SK-N-SH treated with all-trans-retinoic acid at 6 μM for 48 hours (cell line): ENCODE measurements around the gene ASCL3.

ENCODE experiments used
- ATAC-seq: fragments of 200-7000 bp; cut with Tn5 transposase; 3 replicates; pipeline ENCODE4 v1.9.1; 2020; ENCODE audit warnings: mild to moderate bottlenecking, moderate library complexity
- ARNTL ChIP-seq: fragments of 450-650 bp; formaldehyde crosslinking; IDR thresholded peaks from 2 replicates; pipeline ENCODE4 v1.5.0; 2020; ENCODE audit warnings: low read depth, mild to moderate bottlenecking, moderate library complexity, borderline replicate concordance
- BACH2 ChIP-seq: fragments of 250-450 bp; sonication (Bioruptor Pico); IDR thresholded peaks from 2 replicates; pipeline ENCODE4 v1.9.0; 2021; ENCODE audit warnings: mild to moderate bottlenecking, borderline replicate concordance
- CSDC2 ChIP-seq: fragments of 250-450 bp; sonication (Bioruptor Pico); IDR thresholded peaks from 2 replicates; pipeline ENCODE4 v1.5.0; 2020; ENCODE audit warnings: mild to moderate bottlenecking, moderate library complexity
- ESRRG ChIP-seq: fragments of 250-450 bp; sonication (Bioruptor Pico); IDR thresholded peaks from 2 replicates; pipeline ENCODE4 v1.6.1; 2021; ENCODE audit warnings: mild to moderate bottlenecking
- GLIS3 ChIP-seq: fragments of 250-450 bp; sonication (Bioruptor Pico); IDR thresholded peaks from 2 replicates; pipeline ENCODE4 v1.5.0; 2020; ENCODE audit warnings: mild to moderate bottlenecking, moderate library complexity
- ISL1 ChIP-seq: fragments of 250-450 bp; sonication (Bioruptor Pico); IDR thresholded peaks from 2 replicates; pipeline ENCODE4 v2.1.2; 2022; ENCODE audit warnings: mild to moderate bottlenecking, moderate library complexity
- OSR1 ChIP-seq: fragments of 250-450 bp; sonication (Bioruptor Pico); IDR thresholded peaks from 2 replicates; pipeline ENCODE4 v1.8.0; 2022; ENCODE audit warnings: moderate library complexity, mild to moderate bottlenecking, inconsistent platforms
- PPARA ChIP-seq: fragments of 250-450 bp; sonication (Bioruptor Pico); IDR thresholded peaks from 2 replicates; pipeline ENCODE4 v1.5.0; 2020; ENCODE audit warnings: mild to moderate bottlenecking, borderline replicate concordance
- RARB ChIP-seq: fragments of 250-450 bp; sonication (Bioruptor Pico); IDR thresholded peaks from 2 replicates; pipeline ENCODE4 v1.8.0; 2021; ENCODE audit warnings: mild to moderate bottlenecking, moderate library complexity
- SNAI2 ChIP-seq: fragments of 250-450 bp; sonication (Bioruptor Pico); IDR thresholded peaks from 2 replicates; pipeline ENCODE4 v1.5.0; 2020; ENCODE audit warnings: mild to moderate bottlenecking, moderate library complexity
- TCF4 ChIP-seq: fragments of 250-450 bp; sonication (Bioruptor Pico); IDR thresholded peaks from 2 replicates; pipeline ENCODE4 v1.8.0; 2021; ENCODE audit warnings: mild to moderate bottlenecking, moderate library complexity, borderline replicate concordance
- TOX ChIP-seq: fragments of 250-450 bp; sonication (Bioruptor Pico); IDR thresholded peaks from 2 replicates; pipeline ENCODE4 v1.8.0; 2021; ENCODE audit warnings: mild to moderate bottlenecking, moderate library complexity, borderline replicate concordance
- ZC3H10 ChIP-seq: fragments of 250-450 bp; sonication (Bioruptor Pico); IDR thresholded peaks from 2 replicates; pipeline ENCODE4 v1.5.1; 2021; ENCODE audit warnings: mild to moderate bottlenecking, moderate library complexity
- ZFP3 ChIP-seq: fragments of 250-450 bp; sonication (Bioruptor Pico); IDR thresholded peaks from 2 replicates; pipeline ENCODE4 v1.5.0; 2020; ENCODE audit warnings: mild to moderate bottlenecking, moderate library complexity
- ZFP30 ChIP-seq: fragments of 450-650 bp; formaldehyde crosslinking; IDR thresholded peaks from 2 replicates; pipeline ENCODE4 v1.5.0; 2022; ENCODE audit warnings: mild to moderate bottlenecking, moderate library complexity
- ZNF565 ChIP-seq: fragments of 450-650 bp; formaldehyde crosslinking; conservative IDR thresholded peaks from 2 replicates; pipeline ENCODE4 v1.5.0; 2020; ENCODE audit warnings: low read depth, mild to moderate bottlenecking, moderate library complexity
- ZNF70 ChIP-seq: fragments of 450-650 bp; formaldehyde crosslinking; IDR thresholded peaks from 2 replicates; pipeline ENCODE4 v1.5.0; 2020; ENCODE audit warnings: mild to moderate bottlenecking, moderate library complexity
- ZNF8 ChIP-seq: fragments of 450-650 bp; formaldehyde crosslinking; IDR thresholded peaks from 2 replicates; pipeline ENCODE4 v1.5.0; 2020; ENCODE audit warnings: mild to moderate bottlenecking, moderate library complexity
- TF ChIP-seq, protein P1 (sequence below): fragments of 250-450 bp; sonication (Bioruptor Pico); IDR thresholded peaks from 2 replicates; pipeline ENCODE4 v1.5.1; 2020; ENCODE audit warnings: low read depth, mild to moderate bottlenecking, moderate library complexity
- TF ChIP-seq, protein P2 (sequence below): fragments of 250-450 bp; sonication (Bioruptor Pico); IDR thresholded peaks from 2 replicates; pipeline ENCODE4 v1.5.1; 2021; ENCODE audit warnings: mild to moderate bottlenecking, moderate library complexity
- TF ChIP-seq, protein P3 (sequence below): fragments of 250-450 bp; sonication (Bioruptor Pico); IDR thresholded peaks from 2 replicates; pipeline ENCODE4 v1.8.0; 2020; ENCODE audit warnings: mild to moderate bottlenecking, moderate library complexity, borderline replicate concordance
- TF ChIP-seq, protein P4 (sequence below): fragments of 250-450 bp; sonication (Bioruptor Pico); IDR thresholded peaks from 2 replicates; pipeline ENCODE4 v1.5.0; 2020; ENCODE audit warnings: mild to moderate bottlenecking, moderate library complexity

The ASCL3 gene

DNA sequence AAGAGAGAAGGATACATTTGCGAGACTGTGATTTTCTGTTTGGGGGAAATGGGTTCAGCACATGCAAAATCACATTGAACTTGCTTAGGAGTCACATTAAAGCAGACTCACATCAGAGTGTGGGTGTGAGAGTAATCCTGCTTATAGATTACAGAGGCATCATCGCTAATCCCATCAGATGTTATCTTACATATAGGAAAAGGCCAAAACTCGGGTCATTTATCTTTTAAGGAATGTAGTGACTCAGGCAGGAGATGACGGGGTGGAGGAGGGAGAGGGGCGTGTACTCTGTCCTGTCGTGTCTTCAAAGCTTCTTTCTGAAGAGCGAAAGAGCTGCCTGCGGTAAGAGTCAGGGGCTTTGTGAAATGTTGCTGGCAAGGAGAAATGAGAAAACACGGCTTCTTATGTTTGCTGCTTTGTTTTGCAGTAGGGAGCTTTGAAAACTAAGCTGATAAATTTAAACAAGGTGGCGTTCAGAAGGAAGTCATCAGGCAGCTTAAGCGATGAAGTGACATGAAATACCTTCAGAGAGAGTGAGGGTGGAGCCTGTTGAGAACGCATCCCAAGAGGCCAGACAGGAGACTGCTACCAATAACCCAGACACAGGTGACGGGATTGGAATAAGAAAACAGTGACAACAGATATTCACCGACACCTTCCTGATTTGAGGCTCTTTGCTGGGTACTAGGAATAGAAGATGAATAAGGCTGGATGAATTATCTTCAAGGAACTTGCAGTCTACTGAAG, 7.9 kb downstream of the ASCL3 start (continued):
- TF ChIP-seq, protein P1, sequence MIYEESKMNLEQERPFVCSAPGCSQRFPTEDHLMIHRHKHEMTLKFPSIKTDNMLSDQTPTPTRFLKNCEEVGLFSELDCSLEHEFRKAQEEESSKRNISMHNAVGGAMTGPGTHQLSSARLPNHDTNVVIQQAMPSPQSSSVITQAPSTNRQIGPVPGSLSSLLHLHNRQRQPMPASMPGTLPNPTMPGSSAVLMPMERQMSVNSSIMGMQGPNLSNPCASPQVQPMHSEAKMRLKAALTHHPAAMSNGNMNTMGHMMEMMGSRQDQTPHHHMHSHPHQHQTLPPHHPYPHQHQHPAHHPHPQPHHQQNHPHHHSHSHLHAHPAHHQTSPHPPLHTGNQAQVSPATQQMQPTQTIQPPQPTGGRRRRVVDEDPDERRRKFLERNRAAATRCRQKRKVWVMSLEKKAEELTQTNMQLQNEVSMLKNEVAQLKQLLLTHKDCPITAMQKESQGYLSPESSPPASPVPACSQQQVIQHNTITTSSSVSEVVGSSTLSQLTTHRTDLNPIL (CRISPR knock-in tag), result no peak
- TF ChIP-seq ZNF70 (CRISPR knock-in tag), result no peak
- TF ChIP-seq, all 23 proteins: peak for 0

DNA sequence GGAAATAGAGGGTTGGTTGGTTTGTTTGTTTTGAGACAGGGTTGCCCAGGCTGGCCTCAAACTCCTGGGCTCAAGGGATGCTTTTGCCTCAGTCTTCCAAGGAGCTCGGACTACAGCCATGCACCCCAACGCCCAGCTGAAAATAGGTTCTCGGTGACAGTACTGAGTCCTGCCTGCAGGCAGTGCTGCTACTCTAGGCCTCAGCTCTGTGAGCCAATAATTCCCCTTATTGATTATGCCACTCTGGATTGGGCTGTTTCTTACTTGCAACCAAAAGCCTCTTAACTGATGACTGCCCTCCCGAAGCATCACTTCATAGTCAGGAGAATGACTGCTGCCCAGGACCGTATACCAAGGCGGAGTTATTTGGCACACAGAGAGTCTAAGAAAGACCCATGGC, 8.9 kb downstream of the ASCL3 start:
- peak; percentile 23; the same call in 2 of the 3 replicates for ATAC-seq
- no peak for TF ChIP-seq PPARA (CRISPR knock-in tag)
- no peak for TF ChIP-seq RARB
- no peak for TF ChIP-seq SNAI2 (CRISPR knock-in tag)
- TF ChIP-seq ZNF565 (CRISPR knock-in tag), result no peak
- TF ChIP-seq, protein P1 (CRISPR knock-in tag), result no peak
- no peak for TF ChIP-seq OSR1
- no peak for TF ChIP-seq ZFP30 (CRISPR knock-in tag)
- TF ChIP-seq, protein P2, sequence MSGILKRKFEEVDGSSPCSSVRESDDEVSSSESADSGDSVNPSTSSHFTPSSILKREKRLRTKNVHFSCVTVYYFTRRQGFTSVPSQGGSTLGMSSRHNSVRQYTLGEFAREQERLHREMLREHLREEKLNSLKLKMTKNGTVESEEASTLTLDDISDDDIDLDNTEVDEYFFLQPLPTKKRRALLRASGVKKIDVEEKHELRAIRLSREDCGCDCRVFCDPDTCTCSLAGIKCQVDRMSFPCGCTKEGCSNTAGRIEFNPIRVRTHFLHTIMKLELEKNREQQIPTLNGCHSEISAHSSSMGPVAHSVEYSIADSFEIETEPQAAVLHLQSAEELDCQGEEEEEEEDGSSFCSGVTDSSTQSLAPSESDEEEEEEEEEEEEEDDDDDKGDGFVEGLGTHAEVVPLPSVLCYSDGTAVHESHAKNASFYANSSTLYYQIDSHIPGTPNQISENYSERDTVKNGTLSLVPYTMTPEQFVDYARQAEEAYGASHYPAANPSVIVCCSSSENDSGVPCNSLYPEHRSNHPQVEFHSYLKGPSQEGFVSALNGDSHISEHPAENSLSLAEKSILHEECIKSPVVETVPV (CRISPR knock-in tag), result no peak
- no peak for TF ChIP-seq TCF4
- no peak for TF ChIP-seq ESRRG
- TF ChIP-seq, all 23 proteins: peak for 0

DNA sequence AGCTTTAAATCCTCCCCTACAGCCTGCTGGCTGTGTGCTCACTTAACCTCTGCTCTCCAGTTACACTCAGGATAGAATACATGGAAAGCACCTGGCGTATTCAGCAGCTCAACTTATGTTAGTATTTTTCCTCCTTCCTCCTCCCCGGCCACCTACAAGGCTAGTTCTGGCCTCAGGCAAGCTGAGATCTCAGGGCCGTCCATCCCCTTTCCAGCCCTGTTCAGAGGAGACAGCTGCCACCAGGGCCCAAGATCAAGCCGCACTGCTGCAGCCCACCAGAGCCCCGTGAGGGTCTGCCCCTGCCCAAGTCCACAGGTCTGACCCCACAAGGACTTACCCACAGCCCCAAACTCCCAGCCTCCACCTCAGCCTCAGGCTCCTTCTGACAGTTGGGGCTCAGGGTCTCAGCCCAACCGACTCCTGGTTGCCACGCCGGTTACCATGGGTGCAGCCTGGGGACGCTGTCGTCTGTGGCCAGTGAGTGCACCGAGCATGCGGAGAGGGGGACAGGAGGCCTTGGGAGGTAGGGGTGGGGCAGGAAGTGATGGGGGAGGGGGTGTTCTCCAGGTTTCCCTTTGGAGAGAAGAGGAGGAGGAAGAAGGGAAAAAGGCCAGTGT, 10.1 kb downstream of the ASCL3 start, which contains the start of gene C11orf16:
Gene C11orf16 (minus strand): TSS at position 384 of the 617 bp plus-strand sequence. CDS start 639 bp downstream, outside the sequence.
- TF ChIP-seq, protein P1 (CRISPR knock-in tag), result no peak
- TF ChIP-seq ZNF70 (CRISPR knock-in tag) (no peak), ZNF565 (CRISPR knock-in tag) (no peak), ESRRG (no peak), BACH2 (no peak)
- ATAC-seq, result no peak

DNA sequence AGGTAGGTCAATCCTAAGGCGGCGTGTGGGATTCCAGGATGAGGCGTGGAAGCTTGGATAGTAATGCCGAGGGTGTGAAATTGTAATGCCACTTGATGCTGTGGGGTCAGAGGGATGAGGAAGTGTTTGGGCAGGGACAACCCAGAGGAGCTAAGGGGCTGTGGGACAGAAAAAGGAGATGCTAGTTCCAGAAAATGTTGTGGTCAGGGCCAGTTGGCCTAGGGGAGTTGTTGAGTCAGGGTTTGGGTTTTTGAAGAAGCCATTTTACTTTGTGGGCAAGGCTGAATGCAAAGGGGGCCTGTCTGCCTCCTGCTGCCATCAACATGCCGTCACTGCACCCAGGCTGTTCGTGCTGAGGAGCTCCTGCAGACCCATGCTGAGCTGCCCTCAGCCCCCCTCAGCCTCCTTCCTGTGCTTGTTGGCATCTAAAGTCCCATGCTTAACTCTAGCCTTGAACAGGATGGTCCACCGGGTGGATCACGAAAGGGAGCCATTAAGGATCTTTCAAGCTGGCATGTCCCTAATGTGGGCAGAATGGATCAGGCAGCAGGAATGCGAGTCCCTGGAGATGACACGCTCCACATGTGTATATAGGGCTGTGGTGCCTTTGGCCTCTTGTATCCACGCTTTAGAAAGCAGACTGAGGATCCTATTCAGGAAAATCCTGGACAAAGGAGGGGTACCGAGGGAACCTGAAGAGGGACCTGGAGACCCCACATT, 12.2 kb downstream of the ASCL3 start:
- ATAC-seq, result no peak
- TF ChIP-seq RARB (no peak), ZNF70 (CRISPR knock-in tag) (no peak), ZFP3 (no peak), TOX (CRISPR knock-in tag) (no peak), PPARA (CRISPR knock-in tag) (no peak), TCF4 (no peak), CSDC2 (CRISPR knock-in tag) (no peak), ZNF565 (CRISPR knock-in tag) (no peak), ZFP30 (CRISPR knock-in tag) (no peak), ISL1 (CRISPR knock-in tag) (no peak), ZC3H10 (CRISPR knock-in tag) (no peak), ZNF8 (CRISPR knock-in tag) (no peak), GLIS3 (no peak), ARNTL (CRISPR knock-in tag) (no peak)
- TF ChIP-seq, protein P2 (CRISPR knock-in tag), result no peak
- TF ChIP-seq, protein P3, sequence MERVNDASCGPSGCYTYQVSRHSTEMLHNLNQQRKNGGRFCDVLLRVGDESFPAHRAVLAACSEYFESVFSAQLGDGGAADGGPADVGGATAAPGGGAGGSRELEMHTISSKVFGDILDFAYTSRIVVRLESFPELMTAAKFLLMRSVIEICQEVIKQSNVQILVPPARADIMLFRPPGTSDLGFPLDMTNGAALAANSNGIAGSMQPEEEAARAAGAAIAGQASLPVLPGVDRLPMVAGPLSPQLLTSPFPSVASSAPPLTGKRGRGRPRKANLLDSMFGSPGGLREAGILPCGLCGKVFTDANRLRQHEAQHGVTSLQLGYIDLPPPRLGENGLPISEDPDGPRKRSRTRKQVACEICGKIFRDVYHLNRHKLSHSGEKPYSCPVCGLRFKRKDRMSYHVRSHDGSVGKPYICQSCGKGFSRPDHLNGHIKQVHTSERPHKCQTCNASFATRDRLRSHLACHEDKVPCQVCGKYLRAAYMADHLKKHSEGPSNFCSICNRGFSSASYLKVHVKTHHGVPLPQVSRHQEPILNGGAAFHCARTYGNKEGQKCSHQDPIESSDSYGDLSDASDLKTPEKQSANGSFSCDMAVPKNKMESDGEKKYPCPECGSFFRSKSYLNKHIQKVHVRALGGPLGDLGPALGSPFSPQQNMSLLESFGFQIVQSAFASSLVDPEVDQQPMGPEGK, result no peak
- TF ChIP-seq, protein P4, sequence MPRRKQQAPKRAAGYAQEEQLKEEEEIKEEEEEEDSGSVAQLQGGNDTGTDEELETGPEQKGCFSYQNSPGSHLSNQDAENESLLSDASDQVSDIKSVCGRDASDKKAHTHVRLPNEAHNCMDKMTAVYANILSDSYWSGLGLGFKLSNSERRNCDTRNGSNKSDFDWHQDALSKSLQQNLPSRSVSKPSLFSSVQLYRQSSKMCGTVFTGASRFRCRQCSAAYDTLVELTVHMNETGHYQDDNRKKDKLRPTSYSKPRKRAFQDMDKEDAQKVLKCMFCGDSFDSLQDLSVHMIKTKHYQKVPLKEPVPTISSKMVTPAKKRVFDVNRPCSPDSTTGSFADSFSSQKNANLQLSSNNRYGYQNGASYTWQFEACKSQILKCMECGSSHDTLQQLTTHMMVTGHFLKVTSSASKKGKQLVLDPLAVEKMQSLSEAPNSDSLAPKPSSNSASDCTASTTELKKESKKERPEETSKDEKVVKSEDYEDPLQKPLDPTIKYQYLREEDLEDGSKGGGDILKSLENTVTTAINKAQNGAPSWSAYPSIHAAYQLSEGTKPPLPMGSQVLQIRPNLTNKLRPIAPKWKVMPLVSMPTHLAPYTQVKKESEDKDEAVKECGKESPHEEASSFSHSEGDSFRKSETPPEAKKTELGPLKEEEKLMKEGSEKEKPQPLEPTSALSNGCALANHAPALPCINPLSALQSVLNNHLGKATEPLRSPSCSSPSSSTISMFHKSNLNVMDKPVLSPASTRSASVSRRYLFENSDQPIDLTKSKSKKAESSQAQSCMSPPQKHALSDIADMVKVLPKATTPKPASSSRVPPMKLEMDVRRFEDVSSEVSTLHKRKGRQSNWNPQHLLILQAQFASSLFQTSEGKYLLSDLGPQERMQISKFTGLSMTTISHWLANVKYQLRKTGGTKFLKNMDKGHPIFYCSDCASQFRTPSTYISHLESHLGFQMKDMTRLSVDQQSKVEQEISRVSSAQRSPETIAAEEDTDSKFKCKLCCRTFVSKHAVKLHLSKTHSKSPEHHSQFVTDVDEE (CRISPR knock-in tag), result no peak
